T47D (cell line): ENCODE measurements around the gene KPNA1.

Experiments used
- DNase-seq, 2 experiments: peaks; one replicate each; pipeline versions ENCODE4 v3.0.0 to v3.0.0-alpha.2; 2011 to 2012; ENCODE audit warnings: low read depth in 1 of 2, low spot score in 1 of 2
- JUND ChIP-seq: IDR thresholded peaks from 2 replicates; pipeline ENCODE4 v1.6.1; 2012; ENCODE audit warnings: low read depth
- in situ Hi-C: cut with HindIII; loops from 2 replicates; pipeline ENCODE4 v1.10.0; 2016; ENCODE audit warnings: low sequenced_read_pairs, low pct_unique_long_range_greater_than_20kb

The KPNA1 gene

GRCh38 chr3:122493296-122493695 is 21.4 kb downstream of the KPNA1 start:
- no peak for TF ChIP-seq JUND
- no peak for DNase-seq
- in situ Hi-C loops = no loop called here

GRCh38 chr3:122488262-122488973 is 26.3 kb downstream of the KPNA1 start:
- DNase-seq = no peak
- TF ChIP-seq JUND = no peak
- in situ Hi-C loops = no loop called here

GRCh38 chr3:122484985-122485384 is 29.8 kb downstream of the KPNA1 start:
- in situ Hi-C loops = no loop called here
- DNase-seq = no peak
- no peak for TF ChIP-seq JUND

GRCh38 chr3:122481390-122481789 is 33.3 kb downstream of the KPNA1 start:
- no peak for TF ChIP-seq JUND
- DNase-seq = no peak
- in situ Hi-C loops = no loop called here

- in situ Hi-C loops = no loop called here
- no peak for DNase-seq
- no peak for TF ChIP-seq JUND
These were observed 38.2 kb downstream of the KPNA1 start for GRCh38 chr3:122476532-122476931.

- in situ Hi-C loops = no loop called here
- no peak for TF ChIP-seq JUND
- no peak for DNase-seq
These were observed 39.4 kb downstream of the KPNA1 start for GRCh38 chr3:122475316-122475715.

- in situ Hi-C loops = no loop called here
- TF ChIP-seq JUND = no peak
- no peak for DNase-seq
These were observed 45.1 kb downstream of the KPNA1 start for GRCh38 chr3:122469659-122470058.

- DNase-seq = no peak
- no peak for TF ChIP-seq JUND
- in situ Hi-C loops = no loop called here
These were observed 45.7 kb downstream of the KPNA1 start for GRCh38 chr3:122468896-122469533.

GRCh38 chr3:122466701-122467240 is 48.0 kb downstream of the KPNA1 start:
- DNase-seq = no peak
- in situ Hi-C loops = no loop called here
- TF ChIP-seq JUND = no peak

- no peak for DNase-seq
- no peak for TF ChIP-seq JUND
- in situ Hi-C loops = no loop called here
These were observed 50.1 kb downstream of the KPNA1 start for GRCh38 chr3:122464659-122465058.

- no peak for DNase-seq
- in situ Hi-C loops = no loop called here
- TF ChIP-seq JUND = no peak
These were observed 52.3 kb downstream of the KPNA1 start for GRCh38 chr3:122462406-122462805.

GRCh38 chr3:122461806-122462205 is 52.9 kb downstream of the KPNA1 start:
- in situ Hi-C loops = no loop called here
- TF ChIP-seq JUND = no peak
- no peak for DNase-seq

GRCh38 chr3:122458992-122459391 is 55.7 kb downstream of the KPNA1 start:
- peak in 1 of 2 experiments; percentile 66 for DNase-seq
- TF ChIP-seq JUND = no peak

GRCh38 chr3:122457706-122458105 is 57.0 kb downstream of the KPNA1 start:
- in situ Hi-C loops = no loop called here
- TF ChIP-seq JUND = no peak
- DNase-seq = no peak

More at GRCh38 chr3:122458992-122459391, 55.7 kb downstream of the KPNA1 start:
- in situ Hi-C loops = no loop called here
